HEK293 (cell line): Measurements from ENCODE around the gene UBL7.

ENCODE experiments used
- ATF2 ChIP-seq: fragments of 450-650 bp; formaldehyde crosslinking; IDR thresholded peaks from 2 replicates; pipeline ENCODE4 v1.5.1; 2016; ENCODE audit warnings: missing biosample characterization, missing genetic modification characterization, low read depth
- CTCF ChIP-seq: fragments of 450-650 bp; formaldehyde crosslinking; IDR thresholded peaks from 2 replicates; pipeline ENCODE4 v1.5.1; 2016; ENCODE audit warnings: missing biosample characterization, missing genetic modification characterization
- ZNF24 ChIP-seq: fragments of 450-650 bp; formaldehyde crosslinking; IDR thresholded peaks from 2 replicates; pipeline ENCODE4 v1.5.1; 2016; ENCODE audit warnings: missing biosample characterization, missing genetic modification characterization
- ZNF639 ChIP-seq: fragments of 450-650 bp; formaldehyde crosslinking; IDR thresholded peaks from 2 replicates; pipeline ENCODE4 v1.5.1; 2016; ENCODE audit warnings: missing biosample characterization, missing genetic modification characterization

- TF ChIP-seq ATF2 (no peak), ZNF24 (tag by site-specific recombination) (no peak), CTCF (no peak), ZNF639 (tag by site-specific recombination) (no peak)
Observed at GRCh38 chr15:74458473-74458872, 2.5 kb downstream of the UBL7 start.
